ENCODE results near the gene CFAP77.

The CFAP77 gene

GRCh38 chr9:132541051-132541450, 131.0 kb downstream of the CFAP77 start:
- no peak for TF ChIP-seq ZC3H10 (CRISPR knock-in tag; IDR thresholded peaks at IDR 0.05)
- TF ChIP-seq ISL1 (CRISPR knock-in tag; IDR thresholded peaks at IDR 0.05) = no peak
- no peak for TF ChIP-seq ZNF70 (CRISPR knock-in tag; IDR thresholded peaks at IDR 0.05)
- no peak for TF ChIP-seq TCF4 (CRISPR knock-in tag; IDR thresholded peaks at IDR 0.05; ENCODE audit: borderline replicate concordance)
- TF ChIP-seq POU6F1 (CRISPR knock-in tag; IDR thresholded peaks at IDR 0.05; ENCODE audit: borderline replicate concordance, low read depth) = no peak
- TF ChIP-seq TOX (CRISPR knock-in tag; IDR thresholded peaks at IDR 0.05; ENCODE audit: borderline replicate concordance) = no peak
- TF ChIP-seq CSDC2 (CRISPR knock-in tag; IDR thresholded peaks at IDR 0.05) = no peak
- TF ChIP-seq ZFP3 (CRISPR knock-in tag; IDR thresholded peaks at IDR 0.05) = no peak
- TF ChIP-seq SNAI2 (CRISPR knock-in tag; IDR thresholded peaks at IDR 0.05) = no peak
- TF ChIP-seq, protein P1, sequence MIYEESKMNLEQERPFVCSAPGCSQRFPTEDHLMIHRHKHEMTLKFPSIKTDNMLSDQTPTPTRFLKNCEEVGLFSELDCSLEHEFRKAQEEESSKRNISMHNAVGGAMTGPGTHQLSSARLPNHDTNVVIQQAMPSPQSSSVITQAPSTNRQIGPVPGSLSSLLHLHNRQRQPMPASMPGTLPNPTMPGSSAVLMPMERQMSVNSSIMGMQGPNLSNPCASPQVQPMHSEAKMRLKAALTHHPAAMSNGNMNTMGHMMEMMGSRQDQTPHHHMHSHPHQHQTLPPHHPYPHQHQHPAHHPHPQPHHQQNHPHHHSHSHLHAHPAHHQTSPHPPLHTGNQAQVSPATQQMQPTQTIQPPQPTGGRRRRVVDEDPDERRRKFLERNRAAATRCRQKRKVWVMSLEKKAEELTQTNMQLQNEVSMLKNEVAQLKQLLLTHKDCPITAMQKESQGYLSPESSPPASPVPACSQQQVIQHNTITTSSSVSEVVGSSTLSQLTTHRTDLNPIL (CRISPR knock-in tag; IDR thresholded peaks at IDR 0.05; ENCODE audit: low read depth) = no peak
- no peak for TF ChIP-seq ZNF565 (CRISPR knock-in tag; conservative IDR thresholded peaks at IDR 0.05; ENCODE audit: low read depth)
- no peak for TF ChIP-seq CSRNP3 (CRISPR knock-in tag; IDR thresholded peaks at IDR 0.05)
- ATAC-seq = no peak

DNA sequence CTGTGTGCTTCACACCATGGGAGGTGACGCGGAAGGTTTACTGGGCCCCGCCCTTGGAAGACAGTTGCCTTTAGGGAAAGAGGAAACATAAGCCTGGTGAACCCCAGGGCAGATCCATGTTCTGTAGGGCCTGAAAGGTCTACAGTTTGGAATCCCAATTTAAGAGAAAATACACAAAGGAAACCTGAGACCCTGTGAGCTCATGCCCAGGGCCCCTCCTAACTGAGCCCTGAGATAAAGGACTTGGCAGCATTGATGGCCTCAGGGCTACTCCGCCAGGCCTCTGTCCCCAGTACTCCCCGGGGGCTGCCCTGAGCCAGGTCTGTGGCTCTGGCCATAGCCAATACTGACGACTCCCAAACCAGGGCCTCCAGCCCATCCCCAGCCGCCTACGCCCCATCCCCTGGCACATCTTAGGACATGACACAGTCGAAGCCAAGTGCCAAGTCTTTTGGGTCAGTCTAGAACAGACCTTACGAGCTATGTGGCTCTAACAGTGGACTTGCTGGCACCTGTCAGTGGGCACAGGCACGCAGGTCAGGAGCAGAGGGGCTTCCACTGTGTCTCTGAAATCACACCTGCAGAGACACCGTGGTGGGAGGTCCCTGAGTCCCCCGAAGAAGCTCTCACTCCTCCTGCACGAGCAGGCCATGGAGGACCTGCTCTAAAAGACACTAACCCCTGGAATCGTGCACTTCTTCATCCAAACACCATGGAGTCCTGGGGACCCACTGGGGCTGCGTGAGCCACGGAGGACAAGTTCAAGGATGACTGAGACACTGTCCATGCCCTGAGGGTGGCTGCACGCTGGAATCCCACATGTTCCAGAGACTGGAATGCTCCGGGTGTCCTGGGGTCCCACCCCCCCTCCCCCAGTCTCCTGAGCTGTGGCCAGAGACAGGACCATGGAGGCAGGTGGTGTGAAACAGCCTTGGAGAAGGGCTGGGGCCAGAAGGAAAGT, 132.1 kb downstream of the CFAP77 start:
- no peak for ATAC-seq
- TF ChIP-seq TCF4 (CRISPR knock-in tag; IDR thresholded peaks at IDR 0.05; ENCODE audit: borderline replicate concordance) (no peak), SNAI2 (CRISPR knock-in tag; IDR thresholded peaks at IDR 0.05) (no peak), PATZ1 (CRISPR knock-in tag; IDR thresholded peaks at IDR 0.05; ENCODE audit: borderline replicate concordance) (no peak), POU6F1 (CRISPR knock-in tag; IDR thresholded peaks at IDR 0.05; ENCODE audit: borderline replicate concordance, low read depth) (no peak), GLIS3 (CRISPR knock-in tag; IDR thresholded peaks at IDR 0.05) (no peak), ZNF565 (CRISPR knock-in tag; conservative IDR thresholded peaks at IDR 0.05; ENCODE audit: low read depth) (no peak), ZFP30 (CRISPR knock-in tag; IDR thresholded peaks at IDR 0.05) (no peak), TOX (CRISPR knock-in tag; IDR thresholded peaks at IDR 0.05; ENCODE audit: borderline replicate concordance) (no peak), ZC3H10 (CRISPR knock-in tag; IDR thresholded peaks at IDR 0.05) (no peak)
- TF ChIP-seq, protein P1 (CRISPR knock-in tag; IDR thresholded peaks at IDR 0.05; ENCODE audit: low read depth) = no peak

GRCh38 chr9:132543251-132543650, 133.2 kb downstream of the CFAP77 start:
- no peak for TF ChIP-seq TCF4 (CRISPR knock-in tag; IDR thresholded peaks at IDR 0.05; ENCODE audit: borderline replicate concordance)
- no peak for TF ChIP-seq ZNF70 (CRISPR knock-in tag; IDR thresholded peaks at IDR 0.05)
- TF ChIP-seq ZNF565 (CRISPR knock-in tag; conservative IDR thresholded peaks at IDR 0.05; ENCODE audit: low read depth) = no peak
- no peak for TF ChIP-seq ARNTL (CRISPR knock-in tag; IDR thresholded peaks at IDR 0.05; ENCODE audit: borderline replicate concordance, low read depth)
- TF ChIP-seq OSR1 (CRISPR knock-in tag; IDR thresholded peaks at IDR 0.05) = no peak
- TF ChIP-seq ZFP30 (CRISPR knock-in tag; IDR thresholded peaks at IDR 0.05) = no peak
- no peak for TF ChIP-seq TSHZ2 (CRISPR knock-in tag; IDR thresholded peaks at IDR 0.05)
- no peak for TF ChIP-seq PPARA (CRISPR knock-in tag; IDR thresholded peaks at IDR 0.05; ENCODE audit: borderline replicate concordance)
- no peak for TF ChIP-seq CSRNP3 (CRISPR knock-in tag; IDR thresholded peaks at IDR 0.05)
- TF ChIP-seq ZNF8 (CRISPR knock-in tag; IDR thresholded peaks at IDR 0.05) = no peak
- no peak for TF ChIP-seq ZFP3 (CRISPR knock-in tag; IDR thresholded peaks at IDR 0.05)
- TF ChIP-seq CSDC2 (CRISPR knock-in tag; IDR thresholded peaks at IDR 0.05) = no peak
- no peak for TF ChIP-seq SNAI2 (CRISPR knock-in tag; IDR thresholded peaks at IDR 0.05)
- no peak for ATAC-seq

Measured in SK-N-SH treated with all-trans-retinoic acid at 6 μM for 48 hours (cell line).